ENCODE results near the gene ME1. TPM values are rescaled to one million over a fixed set of nuclear protein-coding genes. Genes with fewer than 3 reads are reported as not detected.
"Not testable (repeated sequence)": the region's sequence is repeated elsewhere in the genome, so short reads cannot be mapped to it uniquely, and the experiment has no call there.

ME1 gene
- total RNA-seq, 2 experiments from 2014 or later = not detected

DNA sequence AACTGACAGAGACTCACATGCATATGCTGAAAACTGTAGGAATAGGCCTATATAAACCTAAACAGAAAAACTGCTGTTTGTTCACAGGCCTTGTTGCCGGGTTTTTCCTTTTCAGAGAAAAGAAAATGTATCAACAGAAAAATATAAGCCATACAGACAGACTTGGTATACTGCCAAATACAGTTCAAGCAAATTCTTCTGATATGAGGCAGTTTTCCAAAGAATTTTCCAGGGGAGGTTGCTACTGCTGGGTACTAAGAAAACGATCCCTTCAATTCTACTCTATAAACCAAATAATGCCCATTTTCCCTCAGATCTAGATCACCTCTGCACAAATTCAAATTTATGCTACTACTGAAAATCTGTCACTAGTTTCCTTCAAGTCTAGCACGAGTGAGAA is 59.4 kb downstream of the ME1 start:
- no peaks in the 10 kb centered on the region for H3K4me1 Mint-ChIP-seq (ENCODE audit: low read depth)
- H3K9me3 Mint-ChIP-seq = no peaks in the 10 kb centered on the region
- H3K4me3 Mint-ChIP-seq = no peak overlapping the region
- H3K27me3 Mint-ChIP-seq (ENCODE audit: low read depth) = no peaks in the 10 kb centered on the region
- no peak for DNase-seq
- no peak overlapping the region for H3K27ac Mint-ChIP-seq
- intact Hi-C loops (cut with micrococcal nuclease) = no loop called here
- CTCF ChIA-PET = no interaction called here
- H3K36me3 Mint-ChIP-seq (ENCODE audit: low read depth) = no peaks in the 10 kb centered on the region

DNA sequence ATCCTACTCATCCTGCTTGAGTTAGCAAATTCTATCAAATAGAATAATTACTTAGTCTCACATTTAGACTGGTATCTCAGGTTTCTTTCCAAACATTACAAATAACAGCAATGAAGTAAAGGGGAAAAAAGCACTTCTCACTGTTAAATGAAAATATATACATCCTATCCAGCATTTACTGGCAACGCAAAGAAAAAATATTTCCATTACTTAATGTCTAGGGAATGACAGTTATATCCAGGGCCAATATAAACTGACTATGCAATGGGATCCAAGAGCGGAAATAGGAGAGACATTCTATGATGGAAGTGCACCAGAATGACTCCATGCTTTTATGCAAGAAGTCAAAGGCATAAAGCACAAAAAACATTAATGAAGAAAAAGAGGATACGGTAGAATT is 60.3 kb downstream of the ME1 start:
- DNase-seq = no peak
- H3K9me3 Mint-ChIP-seq = no peaks in the 10 kb centered on the region
- no peaks in the 10 kb centered on the region for H3K27me3 Mint-ChIP-seq (ENCODE audit: low read depth)
- CTCF ChIA-PET = no interaction called here
- H3K4me1 Mint-ChIP-seq (ENCODE audit: low read depth) = no peaks in the 10 kb centered on the region
- H3K4me3 Mint-ChIP-seq = no peak overlapping the region
- H3K36me3 Mint-ChIP-seq (ENCODE audit: low read depth) = no peaks in the 10 kb centered on the region
- intact Hi-C loops (cut with micrococcal nuclease) = no loop called here
- H3K27ac Mint-ChIP-seq = no peak overlapping the region

GRCh38 chr6:83369692-83370091 is 61.2 kb downstream of the ME1 start:
- Mint-ChIP-seq H3K4me1 (ENCODE audit: low read depth) (no peaks in the 10 kb centered on the region), H3K4me3 (no peak overlapping the region), H3K27me3 (ENCODE audit: low read depth) (no peaks in the 10 kb centered on the region), H3K9me3 (no peaks in the 10 kb centered on the region), H3K27ac (no peak overlapping the region), H3K36me3 (ENCODE audit: low read depth) (no peaks in the 10 kb centered on the region)
- intact Hi-C loops (cut with micrococcal nuclease) = no loop called here
- CTCF ChIA-PET = no interaction called here
- no peak for DNase-seq

DNA sequence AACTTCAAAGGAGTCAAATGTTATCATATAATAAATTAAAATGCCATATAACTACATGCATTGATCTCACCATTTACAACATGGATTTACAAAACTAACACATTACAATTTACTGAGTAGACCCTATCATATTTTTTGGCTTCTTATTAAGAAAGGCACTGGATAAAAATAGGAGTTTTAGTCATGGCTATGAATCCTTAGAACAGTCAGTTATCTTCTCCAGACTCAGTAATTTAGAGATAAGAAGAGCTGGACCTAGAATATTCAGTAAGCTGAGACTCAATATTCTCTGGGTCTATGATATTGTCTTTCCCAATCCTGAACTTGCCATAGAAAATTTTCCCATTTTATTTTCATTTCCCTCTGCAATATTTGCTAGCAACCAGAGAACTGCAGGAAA is 62.3 kb downstream of the ME1 start:
- Mint-ChIP-seq H3K4me1 (ENCODE audit: low read depth) (no peaks in the 10 kb centered on the region), H3K36me3 (ENCODE audit: low read depth) (no peaks in the 10 kb centered on the region), H3K4me3 (no peak overlapping the region), H3K27ac (no peak overlapping the region), H3K9me3 (no peaks in the 10 kb centered on the region), H3K27me3 (ENCODE audit: low read depth) (no peaks in the 10 kb centered on the region)
- DNase-seq = no peak
- intact Hi-C loops (cut with micrococcal nuclease) = no loop called here
- CTCF ChIA-PET = no interaction called here

- no peak overlapping the region for H3K27ac Mint-ChIP-seq
- no peaks in the 10 kb centered on the region for H3K27me3 Mint-ChIP-seq (ENCODE audit: low read depth)
- no peak for DNase-seq
- CTCF ChIA-PET = no interaction called here
- intact Hi-C loops (cut with micrococcal nuclease) = no loop called here
- no peak overlapping the region for H3K4me3 Mint-ChIP-seq
- H3K4me1 Mint-ChIP-seq (ENCODE audit: low read depth) = no peaks in the 10 kb centered on the region
- no peaks in the 10 kb centered on the region for H3K9me3 Mint-ChIP-seq
- H3K36me3 Mint-ChIP-seq (ENCODE audit: low read depth) = no peaks in the 10 kb centered on the region
Observed at GRCh38 chr6:83367104-83367503, 63.7 kb downstream of the ME1 start.

GRCh38 chr6:83365931-83366330 is 64.9 kb downstream of the ME1 start:
- Mint-ChIP-seq H3K9me3 (no peaks in the 10 kb centered on the region), H3K4me1 (ENCODE audit: low read depth) (no peaks in the 10 kb centered on the region), H3K27ac (no peak overlapping the region), H3K36me3 (ENCODE audit: low read depth) (no peaks in the 10 kb centered on the region), H3K27me3 (ENCODE audit: low read depth) (no peaks in the 10 kb centered on the region), H3K4me3 (no peak overlapping the region)
- intact Hi-C loops (cut with micrococcal nuclease) = no loop called here
- CTCF ChIA-PET = interaction anchor here (1.2 kb wide), 1 partner anchor 145 kb away, joined by 3 read pairs; no protein-coding TSS in a partner anchor
- no peak for DNase-seq

DNA sequence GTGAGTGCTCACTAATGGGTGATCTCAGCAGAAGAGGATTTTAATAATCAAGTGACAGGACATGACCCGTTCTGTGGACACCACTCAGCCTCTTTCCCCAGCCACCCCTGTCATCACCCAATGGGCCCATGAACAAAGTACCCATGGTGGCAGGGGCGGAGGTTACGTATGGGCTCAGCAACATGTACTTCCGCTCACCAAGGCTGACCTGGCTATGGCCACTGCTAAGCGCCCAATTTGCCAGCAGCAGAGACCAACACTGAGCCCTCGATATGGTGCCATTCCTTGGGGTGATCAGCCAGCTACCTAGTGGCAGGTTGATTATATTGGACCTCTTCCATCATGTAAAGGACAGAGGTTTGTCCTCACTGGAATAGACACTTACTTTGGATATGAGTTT is 68.5 kb downstream of the ME1 start:
- H3K4me3 Mint-ChIP-seq; CTCF ChIA-PET; H3K27me3 Mint-ChIP-seq (ENCODE audit: low read depth); DNase-seq; H3K36me3 Mint-ChIP-seq (ENCODE audit: low read depth); H3K9me3 Mint-ChIP-seq; H3K4me1 Mint-ChIP-seq (ENCODE audit: low read depth); intact Hi-C loops (cut with micrococcal nuclease); H3K27ac Mint-ChIP-seq: not testable (repeated sequence)

DNA sequence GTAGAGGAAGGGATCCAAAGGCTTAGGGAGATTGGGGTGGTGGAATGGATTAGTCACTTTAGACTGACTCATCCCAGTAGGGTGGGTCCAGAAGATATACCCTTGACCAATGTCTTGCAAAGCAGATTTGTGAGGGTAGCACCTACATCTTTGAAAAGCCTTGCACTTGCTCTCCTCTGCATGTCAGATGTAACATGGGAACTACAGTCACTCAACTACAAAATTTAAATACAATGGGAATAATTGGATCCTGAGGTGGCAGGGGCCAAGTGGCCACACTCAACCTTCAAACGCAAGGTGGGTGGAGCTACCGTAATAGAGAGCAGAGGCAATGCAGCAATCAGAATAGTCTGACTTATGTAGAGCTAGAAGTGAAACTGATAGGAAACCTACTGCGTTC is 71.2 kb downstream of the ME1 start:
- H3K27me3 Mint-ChIP-seq (ENCODE audit: low read depth) = no peaks in the 10 kb centered on the region
- DNase-seq = no peak
- H3K4me3 Mint-ChIP-seq = no peak overlapping the region
- no peak overlapping the region for H3K27ac Mint-ChIP-seq
- CTCF ChIA-PET = no interaction called here
- H3K36me3 Mint-ChIP-seq (ENCODE audit: low read depth) = no peaks in the 10 kb centered on the region
- intact Hi-C loops (cut with micrococcal nuclease) = no loop called here
- H3K4me1 Mint-ChIP-seq (ENCODE audit: low read depth) = no peaks in the 10 kb centered on the region
- peaks cover 2% of the 10 kb centered on the region for H3K9me3 Mint-ChIP-seq

GRCh38 chr6:83354747-83355146 is 76.1 kb downstream of the ME1 start:
- H3K9me3 Mint-ChIP-seq = peaks cover 1% of the 10 kb centered on the region
- intact Hi-C loops (cut with micrococcal nuclease) = no loop called here
- no peaks in the 10 kb centered on the region for H3K36me3 Mint-ChIP-seq (ENCODE audit: low read depth)
- H3K27me3 Mint-ChIP-seq (ENCODE audit: low read depth) = no peaks in the 10 kb centered on the region
- H3K4me3 Mint-ChIP-seq = no peak overlapping the region
- DNase-seq = no peak
- no peaks in the 10 kb centered on the region for H3K4me1 Mint-ChIP-seq (ENCODE audit: low read depth)
- CTCF ChIA-PET = no interaction called here
- H3K27ac Mint-ChIP-seq = no peak overlapping the region

GRCh38 chr6:83352424-83353061 is 78.3 kb downstream of the ME1 start:
- no peak for DNase-seq
- H3K27me3 Mint-ChIP-seq (ENCODE audit: low read depth) = no peaks in the 10 kb centered on the region
- no peak overlapping the region for H3K4me3 Mint-ChIP-seq
- no peaks in the 10 kb centered on the region for H3K9me3 Mint-ChIP-seq
- no peak overlapping the region for H3K27ac Mint-ChIP-seq
- H3K4me1 Mint-ChIP-seq (ENCODE audit: low read depth) = no peaks in the 10 kb centered on the region
- CTCF ChIA-PET = no interaction called here
- intact Hi-C loops (cut with micrococcal nuclease) = no loop called here
- no peaks in the 10 kb centered on the region for H3K36me3 Mint-ChIP-seq (ENCODE audit: low read depth)

- CTCF ChIA-PET = no interaction called here
- peaks cover 4% of the 10 kb centered on the region for H3K9me3 Mint-ChIP-seq
- no peak for DNase-seq
- H3K27me3 Mint-ChIP-seq (ENCODE audit: low read depth) = peaks cover 6% of the 10 kb centered on the region
- intact Hi-C loops (cut with micrococcal nuclease) = no loop called here
- no peak overlapping the region for H3K27ac Mint-ChIP-seq
- no peaks in the 10 kb centered on the region for H3K36me3 Mint-ChIP-seq (ENCODE audit: low read depth)
- H3K4me1 Mint-ChIP-seq (ENCODE audit: low read depth) = no peaks in the 10 kb centered on the region
- no peak overlapping the region for H3K4me3 Mint-ChIP-seq
Observed at GRCh38 chr6:83343121-83343520, 87.7 kb downstream of the ME1 start.

GRCh38 chr6:83341765-83342164 is 89.1 kb downstream of the ME1 start:
- Mint-ChIP-seq H3K4me3 (no peak overlapping the region), H3K4me1 (ENCODE audit: low read depth) (no peaks in the 10 kb centered on the region), H3K36me3 (ENCODE audit: low read depth) (no peaks in the 10 kb centered on the region), H3K9me3 (peaks cover 4% of the 10 kb centered on the region), H3K27ac (no peak overlapping the region), H3K27me3 (ENCODE audit: low read depth) (peaks cover 6% of the 10 kb centered on the region)
- no peak for DNase-seq
- CTCF ChIA-PET = no interaction called here
- intact Hi-C loops (cut with micrococcal nuclease) = no loop called here

- CTCF ChIA-PET; intact Hi-C loops (cut with micrococcal nuclease); H3K36me3 Mint-ChIP-seq (ENCODE audit: low read depth); H3K9me3 Mint-ChIP-seq; H3K27me3 Mint-ChIP-seq (ENCODE audit: low read depth); H3K4me3 Mint-ChIP-seq; DNase-seq; H3K27ac Mint-ChIP-seq; H3K4me1 Mint-ChIP-seq (ENCODE audit: low read depth): not testable (repeated sequence)
Observed at GRCh38 chr6:83333916-83334315, 96.9 kb downstream of the ME1 start.

DNA sequence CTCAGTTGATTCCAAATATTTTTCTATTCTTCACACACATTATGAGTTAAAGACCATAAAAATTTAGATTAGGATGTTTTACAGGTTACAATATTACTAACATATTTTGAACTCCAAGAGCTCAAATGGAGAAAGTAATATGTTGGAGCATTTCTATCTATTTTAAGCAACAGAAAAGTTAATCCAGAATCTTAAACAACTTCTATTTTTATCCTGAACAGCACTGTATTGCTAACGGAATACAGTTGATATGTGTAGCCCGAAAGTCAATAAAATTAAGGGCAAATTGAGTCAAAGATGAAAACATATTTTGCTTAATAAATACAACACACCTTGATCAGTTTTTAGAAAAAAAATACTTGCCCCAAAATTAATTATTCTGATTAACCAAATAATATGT is 97.4 kb downstream of the ME1 start:
- intact Hi-C loops (cut with micrococcal nuclease) = no loop called here
- Mint-ChIP-seq H3K9me3 (no peaks in the 10 kb centered on the region), H3K27me3 (ENCODE audit: low read depth) (no peaks in the 10 kb centered on the region), H3K27ac (no peak overlapping the region), H3K4me3 (no peak overlapping the region), H3K36me3 (ENCODE audit: low read depth) (no peaks in the 10 kb centered on the region), H3K4me1 (ENCODE audit: low read depth) (no peaks in the 10 kb centered on the region)
- no peak for DNase-seq
- CTCF ChIA-PET = no interaction called here

Measured in activated naive CD4-positive, alpha-beta T cell treated with anti-CD3 and anti-CD28 coated beads for 36 hours (primary cell).